IMR-90 (cell line): ENCODE measurements around the gene MAGI2. TPM values are rescaled to one million over a fixed set of nuclear protein-coding genes. Genes with fewer than 3 reads are reported as not detected.

Source experiments
- ATAC-seq: fragments of 200-7000 bp; cut with Tn5 transposase; 2 replicates; pipeline ENCODE4 v1.9.1; 2020; ENCODE audit warnings: low read depth, mild to moderate bottlenecking, moderate library complexity
- BruUV-seq: library from RNA; stranded (reverse); fragments of 400-500 nt; replicated peaks from 2 replicates; lab custom pipeline; 2021; lab: Mats Ljungman, UMichigan
- CTCF ChIA-PET: fragments of 300-600 bp; formaldehyde crosslinking; extraction: SDS; loops from one replicate; lab custom pipeline; 2021; ENCODE audit warnings: antibody characterized with exemption; lab: Yijun Ruan, JAX
- POLR2A ChIA-PET: fragments of 300-600 bp; sonication (Branson Sonifier 250); formaldehyde crosslinking; loops from one replicate; lab custom pipeline; 2022; ENCODE audit warnings: antibody characterized with exemption; ENCODE audit not compliant: unreplicated experiment; lab: Charles Lee
- DNase-seq: peaks from one replicate; pipeline ENCODE4 v3.0.0; 2013
- H2AFZ ChIP-seq: replicated peaks from 2 replicates; pipeline ENCODE3; 2013; ENCODE audit warnings: low read length, mild to moderate bottlenecking; ENCODE audit not compliant: poor library complexity
- H2AK5ac ChIP-seq: 2 replicates; pipeline ENCODE4 v1.6.1; 2013; ENCODE audit warnings: low read depth, low read length, inconsistent platforms
- H2AK9ac ChIP-seq: replicated peaks from 2 replicates; pipeline ENCODE3; 2013; ENCODE audit warnings: mild to moderate bottlenecking, low read depth, low read length, moderate library complexity; ENCODE audit not compliant: poor library complexity
- H2BK120ac ChIP-seq: 2 replicates; pipeline ENCODE4 v1.6.1; 2013; ENCODE audit warnings: low read depth, low read length, inconsistent platforms
- H2BK15ac ChIP-seq: 3 replicates; pipeline ENCODE4 v1.6.1; 2013; ENCODE audit warnings: low read depth, low read length, inconsistent platforms
- H2BK20ac ChIP-seq: 2 replicates; pipeline ENCODE4 v1.6.1; 2013; ENCODE audit warnings: low read depth, mild to moderate bottlenecking, inconsistent platforms, low read length, moderate library complexity
- H2BK5ac ChIP-seq: 2 replicates; pipeline ENCODE4 v1.6.1; 2013; ENCODE audit warnings: mild to moderate bottlenecking, low read depth, low read length, inconsistent platforms; ENCODE audit not compliant: poor library complexity, severe bottlenecking
- H3K14ac ChIP-seq: replicated peaks from 2 replicates; pipeline ENCODE4 v1.6.1; 2013; ENCODE audit warnings: low read depth, low read length, inconsistent platforms
- H3K18ac ChIP-seq: 2 replicates; pipeline ENCODE4 v1.6.1; 2013; ENCODE audit warnings: low read depth, low read length, control low read depth
- H3K23ac ChIP-seq: 2 replicates; pipeline ENCODE4 v1.6.1; 2013; ENCODE audit warnings: low read depth, low read length, inconsistent platforms
- H3K27ac ChIP-seq: 2 replicates; pipeline ENCODE4 v1.5.1; 2013; ENCODE audit warnings: mild to moderate bottlenecking, control low read depth, low read length; ENCODE audit not compliant: insufficient read depth
- H3K27me3 ChIP-seq: 2 replicates; pipeline ENCODE4 v1.6.1; 2013; ENCODE audit warnings: low read length; ENCODE audit not compliant: control insufficient read depth, insufficient read depth
- H3K36me3 ChIP-seq: 2 replicates; pipeline ENCODE4 v1.6.1; 2013; ENCODE audit warnings: low read length, mixed read lengths; ENCODE audit not compliant: control insufficient read depth, insufficient read depth
- H3K4ac ChIP-seq: 2 replicates; pipeline ENCODE4 v1.6.1; 2013; ENCODE audit warnings: low read depth, low read length, inconsistent platforms
- H3K4me1 ChIP-seq: 2 replicates; pipeline ENCODE4 v1.6.1; 2013; ENCODE audit warnings: low read length, mixed read lengths; ENCODE audit not compliant: control insufficient read depth, insufficient read depth
- H3K4me2 ChIP-seq: 2 replicates; pipeline ENCODE4 v1.6.1; 2013; ENCODE audit warnings: low read depth, mild to moderate bottlenecking, control low read depth, low read length, moderate library complexity
- H3K4me3 ChIP-seq: 2 replicates; pipeline ENCODE4 v1.5.1; 2013; ENCODE audit warnings: low read depth, mild to moderate bottlenecking, control low read depth, low read length, moderate library complexity; ENCODE audit not compliant: insufficient read depth
- H3K56ac ChIP-seq: 2 replicates; pipeline ENCODE4 v1.6.1; 2013; ENCODE audit warnings: low read length, inconsistent platforms; ENCODE audit not compliant: insufficient read depth; ENCODE audit errors: extremely low read depth
- H3K79me1 ChIP-seq, 2 experiments: 2 replicates each; pipeline ENCODE4 v1.6.1; 2013; ENCODE audit warnings: low read length in 2 of 2, inconsistent platforms in 1 of 2, low read depth in 1 of 2
- H3K9ac ChIP-seq: 2 replicates; pipeline ENCODE4 v1.6.1; 2013; ENCODE audit warnings: low read depth, low read length, control low read depth
- H3K9me1 ChIP-seq: 2 replicates; pipeline ENCODE4 v1.6.1; 2013; ENCODE audit warnings: low read length, inconsistent platforms; ENCODE audit not compliant: insufficient read depth
- H3K9me3 ChIP-seq: 2 replicates; pipeline ENCODE4 v1.6.1; 2013; ENCODE audit warnings: low read length; ENCODE audit not compliant: control insufficient read depth, insufficient read depth
- H4K20me1 ChIP-seq: 2 replicates; pipeline ENCODE4 v1.6.1; 2013; ENCODE audit warnings: low read length, inconsistent platforms; ENCODE audit not compliant: insufficient read depth
- H4K5ac ChIP-seq: 2 replicates; pipeline ENCODE4 v1.6.1; 2013; ENCODE audit warnings: mild to moderate bottlenecking, low read depth, low read length, control low read depth
- H4K8ac ChIP-seq, 2 experiments: 2 replicates each; pipeline ENCODE4 v1.6.1; 2013; ENCODE audit warnings: low read depth in 2 of 2, low read length in 2 of 2, control low read depth in 1 of 2, inconsistent platforms in 1 of 2
- H4K91ac ChIP-seq: 2 replicates; pipeline ENCODE4 v1.6.1; 2013; ENCODE audit warnings: low read depth, low read length, inconsistent platforms; ENCODE audit not compliant: insufficient read depth
- CEBPB ChIP-seq: IDR thresholded peaks from 2 replicates; pipeline ENCODE4 v1.6.1; 2012; ENCODE audit warnings: low read depth, low read length, improper control_type of control experiment
- WGBS, 2 experiments: methylation state at CpG; one replicate each; pipeline versions ENCODE4 v1.1.5 to v1.1.7; 2013; ENCODE audit warnings: missing lambda C conversion rate in 2 of 2; ENCODE audit not compliant: insufficient read length in 1 of 2; ENCODE audit errors: extremely low coverage in 2 of 2; 5-methylcytosine and 5-hydroxymethylcytosine counted together
- dilution Hi-C: fragments of 300-500 bp; cut with HindIII; formaldehyde crosslinking; loops from one replicate; pipeline ENCODE4 v1.14.3; 2018; ENCODE audit warnings: low sequenced_read_pairs; ENCODE audit not compliant: unreplicated experiment
- in situ Hi-C: fragments of 300-500 bp; cut with MboI; formaldehyde crosslinking; loops from 3 replicates; pipeline ENCODE4 v1.14.3; 2019; ENCODE audit warnings: low sequenced_read_pairs, inconsistent platforms, mixed read lengths
- intact Hi-C: fragments of 100-400 bp; cut with micrococcal nuclease; formaldehyde crosslinking; loops from 2 replicates; pipeline ENCODE4 v1.10.0; 2022
- polyA plus RNA-seq, 3 experiments: library from polyadenylated mRNA; depleted of rRNA; stranded (reverse); fragments of >200 nt; gene quantifications; 2 replicates each; pipeline ENCODE4 v1.2.3, GENCODE V29; 2012; ENCODE audit warnings: low replicate concordance in 1 of 3
- total RNA-seq: library from RNA; depleted of rRNA; stranded (reverse); fragments of >200 nt; gene quantifications from 2 replicates; pipeline ENCODE4 v1.2.3, GENCODE V29; 2012
- TF ChIP-seq, protein P1 (sequence below): conservative IDR thresholded peaks from 2 replicates; pipeline ENCODE4 v1.5.1; 2012; ENCODE audit warnings: mild to moderate bottlenecking, low read depth, low read length, improper control_type of control experiment

Gene MAGI2
- total and polyA plus RNA-seq, 2 of the 4 experiments (the other 2 are of a cell fraction), result 2.5 to 17.9 TPM

DNA sequence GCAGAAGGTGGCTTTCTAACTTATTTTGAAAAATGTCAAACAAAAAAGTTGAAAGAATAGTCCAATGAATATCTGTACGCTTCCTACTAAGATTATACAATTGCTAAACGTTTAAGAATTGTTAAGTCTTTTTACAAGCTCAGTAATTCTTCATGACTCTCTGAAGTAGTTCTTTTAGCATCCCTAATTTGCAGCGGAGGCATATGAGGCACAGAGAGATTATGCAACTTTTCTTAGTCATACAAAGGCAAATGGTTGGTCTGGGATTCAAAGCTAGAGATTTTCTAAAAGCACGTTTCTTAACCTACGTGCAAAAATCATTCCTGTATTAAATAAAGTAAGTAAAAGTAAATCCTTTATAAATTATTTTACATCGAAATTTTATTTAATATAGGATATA is 254.2 kb downstream of the MAGI2 start:
- intact Hi-C loops, result no loop called here
- no CpG with 5 or more reads among the region's 6 CpGs for WGBS, 2 experiments
- H2AK9ac ChIP-seq, result no peak overlapping the region
- no peak overlapping the region for H4K91ac ChIP-seq
- H3K4ac ChIP-seq, result no peak overlapping the region
- H3K56ac ChIP-seq, result no peak overlapping the region
- H2BK20ac ChIP-seq, result no peak overlapping the region
- no peak overlapping the region for H3K27ac ChIP-seq
- no TSS peak for BruUV-seq
- in situ Hi-C loops, result no loop called here
- no peak overlapping the region for H3K14ac ChIP-seq
- CTCF ChIA-PET, result interaction anchor here (0.8 kb wide), 1 partner anchor 9 kb away, joined by 3 read pairs; no protein-coding TSS in a partner anchor
- H3K27me3 ChIP-seq, result no peaks in the 10 kb centered on the region
- no peak overlapping the region for H4K5ac ChIP-seq
- H4K20me1 ChIP-seq, result no peaks in the 10 kb centered on the region; the same call in 1 of the 2 replicates
- TF ChIP-seq, protein P1, sequence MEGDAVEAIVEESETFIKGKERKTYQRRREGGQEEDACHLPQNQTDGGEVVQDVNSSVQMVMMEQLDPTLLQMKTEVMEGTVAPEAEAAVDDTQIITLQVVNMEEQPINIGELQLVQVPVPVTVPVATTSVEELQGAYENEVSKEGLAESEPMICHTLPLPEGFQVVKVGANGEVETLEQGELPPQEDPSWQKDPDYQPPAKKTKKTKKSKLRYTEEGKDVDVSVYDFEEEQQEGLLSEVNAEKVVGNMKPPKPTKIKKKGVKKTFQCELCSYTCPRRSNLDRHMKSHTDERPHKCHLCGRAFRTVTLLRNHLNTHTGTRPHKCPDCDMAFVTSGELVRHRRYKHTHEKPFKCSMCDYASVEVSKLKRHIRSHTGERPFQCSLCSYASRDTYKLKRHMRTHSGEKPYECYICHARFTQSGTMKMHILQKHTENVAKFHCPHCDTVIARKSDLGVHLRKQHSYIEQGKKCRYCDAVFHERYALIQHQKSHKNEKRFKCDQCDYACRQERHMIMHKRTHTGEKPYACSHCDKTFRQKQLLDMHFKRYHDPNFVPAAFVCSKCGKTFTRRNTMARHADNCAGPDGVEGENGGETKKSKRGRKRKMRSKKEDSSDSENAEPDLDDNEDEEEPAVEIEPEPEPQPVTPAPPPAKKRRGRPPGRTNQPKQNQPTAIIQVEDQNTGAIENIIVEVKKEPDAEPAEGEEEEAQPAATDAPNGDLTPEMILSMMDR, result no peak
- peak; percentile 83 for TF ChIP-seq CEBPB
- H3K18ac ChIP-seq, result no peak overlapping the region
- H3K9me3 ChIP-seq, result no peaks in the 10 kb centered on the region
- dilution Hi-C loops, result no loop called here
- peaks cover 4% of the 10 kb centered on the region for H3K4me1 ChIP-seq
- H4K8ac ChIP-seq, result no peak overlapping the region
- no peak overlapping the region for H3K4me2 ChIP-seq
- H2BK5ac ChIP-seq, result peak overlapping the region; percentile 55
- H2BK120ac ChIP-seq, result peak overlapping the region; percentile 46; the same call in 1 of the 2 replicates
- H3K9me1 ChIP-seq, result peaks cover 4% of the 10 kb centered on the region; the same call in 1 of the 2 replicates
- H3K23ac ChIP-seq, result no peak overlapping the region
- no peak overlapping the region for H2BK15ac ChIP-seq
- POLR2A ChIA-PET, result no interaction called here
- H3K4me3 ChIP-seq, result no peak overlapping the region
- H3K79me1 ChIP-seq, result peaks cover 18 to 41% of the 10 kb centered on the region in 2 experiments; a peak in 3 of 4 replicates
- H3K9ac ChIP-seq, result no peak overlapping the region
- ATAC-seq, result no peak
- no peak overlapping the region for H2AFZ ChIP-seq
- DNase-seq, result peak; percentile 69
- no peaks in the 10 kb centered on the region for H3K36me3 ChIP-seq
- no peak overlapping the region for H2AK5ac ChIP-seq
